ENCODE measurements around the gene GATA1.

- TF ChIP-seq CTCF (IDR thresholded peaks at IDR 0.05; ENCODE audit: low read length) = no peak
- TF ChIP-seq EZH2phosphoT487 (IDR thresholded peaks at IDR 0.05; ENCODE audit: low read length) = no peak
Observed at GRCh38 chrX:48815266-48815665, 28.9 kb downstream of the GATA1 start.
